ENCODE data around the gene BCL11A. TPM values are rescaled to one million over a fixed set of nuclear protein-coding genes. Genes with fewer than 3 reads are reported as not detected.

BCL11A gene
- total RNA-seq, 3 donors from 2014 or later: 0.64 to 13.5 (median 6.2) TPM

GRCh38 chr2:60550984-60551239, 2.5 kb downstream of the BCL11A start:
- DNase-seq (ENCODE audit: low spot score in 2 of 2): no peak
- intact Hi-C loops (cut with DNase I; ENCODE audit: low total_unique reads): no loop called here
- Histone ChIP-seq H3K27me3 (no peaks in the 10 kb centered on the region), H3K27ac (peak overlapping the region in 1 of 2 donors; percentile 76), H3K9me3 (no peaks in the 10 kb centered on the region), H3K4me3 (peak overlapping the region in 2 of 3 donors; percentile 73 to 78), H3K36me3 (no peaks in the 10 kb centered on the region), H3K4me1 (no peaks in the 10 kb centered on the region)
- TF ChIP-seq POLR2AphosphoS5 (IDR thresholded peaks at IDR 0.05): no peak
- no peak for TF ChIP-seq POLR2A (IDR thresholded peaks at IDR 0.05)
- TF ChIP-seq, protein P1, sequence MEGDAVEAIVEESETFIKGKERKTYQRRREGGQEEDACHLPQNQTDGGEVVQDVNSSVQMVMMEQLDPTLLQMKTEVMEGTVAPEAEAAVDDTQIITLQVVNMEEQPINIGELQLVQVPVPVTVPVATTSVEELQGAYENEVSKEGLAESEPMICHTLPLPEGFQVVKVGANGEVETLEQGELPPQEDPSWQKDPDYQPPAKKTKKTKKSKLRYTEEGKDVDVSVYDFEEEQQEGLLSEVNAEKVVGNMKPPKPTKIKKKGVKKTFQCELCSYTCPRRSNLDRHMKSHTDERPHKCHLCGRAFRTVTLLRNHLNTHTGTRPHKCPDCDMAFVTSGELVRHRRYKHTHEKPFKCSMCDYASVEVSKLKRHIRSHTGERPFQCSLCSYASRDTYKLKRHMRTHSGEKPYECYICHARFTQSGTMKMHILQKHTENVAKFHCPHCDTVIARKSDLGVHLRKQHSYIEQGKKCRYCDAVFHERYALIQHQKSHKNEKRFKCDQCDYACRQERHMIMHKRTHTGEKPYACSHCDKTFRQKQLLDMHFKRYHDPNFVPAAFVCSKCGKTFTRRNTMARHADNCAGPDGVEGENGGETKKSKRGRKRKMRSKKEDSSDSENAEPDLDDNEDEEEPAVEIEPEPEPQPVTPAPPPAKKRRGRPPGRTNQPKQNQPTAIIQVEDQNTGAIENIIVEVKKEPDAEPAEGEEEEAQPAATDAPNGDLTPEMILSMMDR (IDR thresholded peaks at IDR 0.05): no peak

DNA sequence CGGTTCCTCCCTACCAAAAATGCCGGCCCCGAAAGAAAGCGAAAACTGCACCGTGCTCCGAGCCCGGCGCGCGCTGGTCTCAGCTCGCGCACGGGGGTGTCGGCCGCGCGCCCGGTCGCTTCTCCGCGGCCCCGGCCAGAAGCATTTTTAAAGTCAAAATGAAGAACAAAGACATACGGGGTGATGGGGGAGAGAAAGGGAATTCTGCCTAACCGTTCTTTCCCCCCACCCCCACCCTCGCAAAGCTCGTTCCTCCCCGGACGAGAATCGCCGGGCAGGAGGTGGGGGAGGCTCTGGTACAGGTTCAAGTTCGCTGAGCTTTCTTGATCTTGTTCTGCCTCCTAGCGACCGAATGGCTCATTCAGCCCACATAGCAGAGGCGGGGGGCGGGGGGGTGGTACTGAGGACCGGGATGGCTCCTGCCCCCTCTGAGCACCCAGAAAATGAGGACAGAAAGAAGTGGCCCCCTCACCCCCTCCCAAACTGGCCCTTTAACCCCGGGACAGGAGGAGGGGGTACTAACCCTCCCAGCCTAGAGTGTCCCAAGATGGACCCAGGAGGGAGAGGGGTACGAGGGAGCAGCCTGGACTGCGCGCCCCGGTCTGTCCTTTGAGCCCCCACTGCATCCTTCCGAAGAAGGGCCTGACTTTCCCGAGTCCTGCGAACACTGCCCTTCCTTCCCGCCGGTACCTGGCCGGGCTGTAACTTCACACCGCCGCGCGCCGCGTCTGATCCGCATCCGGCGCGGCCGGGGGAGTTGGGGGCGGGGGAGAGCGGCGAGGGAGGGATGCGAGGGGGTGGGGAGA, 3.1 kb downstream of the BCL11A start:
- H3K4me3 ChIP-seq: peak overlapping the region; percentile 56 to 78 (median 73)
- no peaks in the 10 kb centered on the region for H3K36me3 ChIP-seq
- DNase-seq (ENCODE audit: low spot score in 2 of 2): peak; percentile 66 to 75
- no peaks in the 10 kb centered on the region for H3K9me3 ChIP-seq
- no peak for TF ChIP-seq POLR2A (IDR thresholded peaks at IDR 0.05)
- TF ChIP-seq, protein P1 (IDR thresholded peaks at IDR 0.05): peak; percentile 37 to 63 (median 41)
- peak in 1 of 3 donors; percentile 33 for TF ChIP-seq POLR2AphosphoS5 (IDR thresholded peaks at IDR 0.05)
- H3K27ac ChIP-seq: peak overlapping the region; percentile 48 to 76
- intact Hi-C loops (cut with DNase I; ENCODE audit: low total_unique reads): no loop called here
- H3K4me1 ChIP-seq: no peaks in the 10 kb centered on the region
- no peaks in the 10 kb centered on the region for H3K27me3 ChIP-seq

GRCh38 chr2:60549928-60550177, 3.6 kb downstream of the BCL11A start:
- Histone ChIP-seq H3K27ac (peak overlapping the region; percentile 48 to 76), H3K36me3 (no peaks in the 10 kb centered on the region)

GRCh38 chr2:60549238-60549927, 4.1 kb downstream of the BCL11A start:
- Histone ChIP-seq H3K36me3 (no peaks in the 10 kb centered on the region), H3K4me3 (peak overlapping the region; percentile 56 to 78 (median 73)), H3K9me3 (no peaks in the 10 kb centered on the region), H3K4me1 (no peaks in the 10 kb centered on the region), H3K27me3 (no peaks in the 10 kb centered on the region), H3K27ac (peak overlapping the region; percentile 48 to 76)
- TF ChIP-seq, protein P1 (IDR thresholded peaks at IDR 0.05): no peak
- TF ChIP-seq POLR2A (IDR thresholded peaks at IDR 0.05) (no peak), POLR2AphosphoS5 (IDR thresholded peaks at IDR 0.05) (no peak)
- intact Hi-C loops (cut with DNase I; ENCODE audit: low total_unique reads): loop anchor here (5.0 kb wide), 1 partner anchor 318 kb away; no protein-coding TSS in a partner anchor
- DNase-seq (ENCODE audit: low spot score in 2 of 2): no peak

More at GRCh38 chr2:60549928-60550177, 3.6 kb downstream of the BCL11A start:
- no peak for DNase-seq (ENCODE audit: low spot score in 2 of 2)
- intact Hi-C loops (cut with DNase I; ENCODE audit: low total_unique reads): loop anchor here (5.0 kb wide), 1 partner anchor 317 kb away; no protein-coding TSS in a partner anchor
- H3K4me3 ChIP-seq: peak overlapping the region; percentile 56 to 78 (median 73)
- TF ChIP-seq, protein P1 (IDR thresholded peaks at IDR 0.05): no peak
- TF ChIP-seq POLR2AphosphoS5 (IDR thresholded peaks at IDR 0.05): no peak
- no peak for TF ChIP-seq POLR2A (IDR thresholded peaks at IDR 0.05)
- H3K9me3 ChIP-seq: no peaks in the 10 kb centered on the region
- no peaks in the 10 kb centered on the region for H3K4me1 ChIP-seq
- H3K27me3 ChIP-seq: no peaks in the 10 kb centered on the region

GRCh38 chr2:60548845-60549237, 4.6 kb downstream of the BCL11A start:
- H3K27ac ChIP-seq: peak overlapping the region in 1 of 2 donors; percentile 76
- H3K27me3 ChIP-seq: no peaks in the 10 kb centered on the region
- H3K4me1 ChIP-seq: no peaks in the 10 kb centered on the region
- H3K36me3 ChIP-seq: no peaks in the 10 kb centered on the region
- no peaks in the 10 kb centered on the region for H3K9me3 ChIP-seq
- TF ChIP-seq, protein P1 (IDR thresholded peaks at IDR 0.05): no peak
- TF ChIP-seq POLR2AphosphoS5 (IDR thresholded peaks at IDR 0.05): no peak
- TF ChIP-seq POLR2A (IDR thresholded peaks at IDR 0.05): no peak
- H3K4me3 ChIP-seq: peak overlapping the region in 2 of 3 donors; percentile 73 to 78
- DNase-seq (ENCODE audit: low spot score in 2 of 2): no peak
- intact Hi-C loops (cut with DNase I; ENCODE audit: low total_unique reads): loop anchor here (5.0 kb wide), 1 partner anchor 318 kb away; no protein-coding TSS in a partner anchor
